Natural killer cell (primary cell): Measurements from ENCODE around the gene SLAMF9. TPM values are rescaled to one million over a fixed set of nuclear protein-coding genes. Genes with fewer than 3 reads are reported as not detected.

Experiments used
- ATAC-seq, 3 donors: fragments of 150-1000 bp in 2 of 3; fragments of 200-7000 bp in 1 of 3; cut with Tn5 transposase; 1 replicate in 1 of 3; 2 replicates in 2 of 3; pipeline ENCODE4 v1.10.0; 2021; ENCODE audit warnings: mild to moderate bottlenecking in 2 of 3, moderate library complexity in 2 of 3
- DNase-seq, 2 donors: peaks; one replicate each; pipeline versions ENCODE4 v3.0.0 to v3.0.0-alpha.2; 2013 to 2021; ENCODE audit warnings: mixed read lengths in 1 of 2
- H3K27ac ChIP-seq: one replicate; pipeline ENCODE4 v1.5.1; 2013; ENCODE audit warnings: mild to moderate bottlenecking, low read length
- H3K27me3 ChIP-seq: one replicate; pipeline ENCODE4 v1.6.1; 2013; ENCODE audit warnings: low read length; ENCODE audit not compliant: control insufficient read depth, insufficient read depth
- H3K36me3 ChIP-seq: one replicate; pipeline ENCODE4 v1.6.1; 2013; ENCODE audit warnings: low read length; ENCODE audit not compliant: control insufficient read depth, insufficient read depth
- H3K4me1 ChIP-seq: one replicate; pipeline ENCODE4 v1.6.1; 2013; ENCODE audit warnings: low read length; ENCODE audit not compliant: control insufficient read depth, insufficient read depth
- H3K4me3 ChIP-seq: one replicate; pipeline ENCODE4 v1.5.1; 2013; ENCODE audit warnings: low read length
- H3K9me3 ChIP-seq: one replicate; pipeline ENCODE4 v1.6.1; 2013; ENCODE audit warnings: low read length; ENCODE audit not compliant: control insufficient read depth, insufficient read depth
- H3K27ac Mint-ChIP-seq, 2 donors: one replicate each; pipeline ENCODE4 v1.8.0; 2022; ENCODE audit warnings: mild to moderate bottlenecking in 2 of 2, mixed read lengths in 2 of 2, moderate library complexity in 1 of 2
- H3K27me3 Mint-ChIP-seq, 2 donors: one replicate each; pipeline ENCODE4 v1.8.0; 2022; ENCODE audit warnings: low read depth in 2 of 2, mixed read lengths in 2 of 2
- H3K36me3 Mint-ChIP-seq: one replicate; pipeline ENCODE4 v1.8.0; 2022; ENCODE audit warnings: mixed read lengths
- H3K4me1 Mint-ChIP-seq, 2 donors: one replicate each; pipeline ENCODE4 v1.8.0; 2022; ENCODE audit warnings: mixed read lengths in 2 of 2
- H3K4me3 Mint-ChIP-seq: one replicate; pipeline ENCODE4 v1.8.0; 2022; ENCODE audit warnings: mild to moderate bottlenecking, moderate library complexity, mixed read lengths
- H3K9me3 Mint-ChIP-seq, 2 donors: one replicate each; pipeline ENCODE4 v1.8.0; 2022; ENCODE audit warnings: mixed read lengths in 2 of 2
- CTCF ChIP-seq: fragments of 200-600 bp; IDR thresholded peaks from one replicate; pipeline ENCODE4 v1.8.0; 2022; ENCODE audit warnings: antibody characterized with exemption
- WGBS: methylation state at CpG from one replicate; pipeline ENCODE4 v1.1.7; 2013; ENCODE audit warnings: missing lambda C conversion rate; ENCODE audit not compliant: insufficient coverage; 5-methylcytosine and 5-hydroxymethylcytosine counted together
- intact Hi-C: fragments of 100-400 bp; cut with micrococcal nuclease; formaldehyde crosslinking; loops from one replicate; pipeline ENCODE4 v1.14.2; 2022
- total RNA-seq, 4 donors: library from RNA; stranded (reverse); fragments of 120-200 nt in 1 of 4; gene quantifications; one replicate each; pipeline versions ENCODE4 v1.2.3 to v1.2.4, GENCODE V29; 2013 to 2022

Gene SLAMF9
- total RNA-seq, 3 donors from 2014 or later (not counting 1 experiment from before 2014, with no cell fraction given): not detected

- no peaks in the 10 kb centered on the region for H3K4me1 Mint-ChIP-seq
- Histone ChIP-seq H3K27me3 (peaks cover 4% of the 10 kb centered on the region), H3K4me3 (no peak overlapping the region), H3K9me3 (no peaks in the 10 kb centered on the region), H3K36me3 (no peaks in the 10 kb centered on the region), H3K27ac (no peak overlapping the region), H3K4me1 (no peaks in the 10 kb centered on the region)
- H3K27me3 Mint-ChIP-seq: peaks cover 8 to 35% of the 10 kb centered on the region in 2 donors
- no peaks in the 10 kb centered on the region for H3K9me3 Mint-ChIP-seq
- no peak for TF ChIP-seq CTCF
- H3K36me3 Mint-ChIP-seq: no peaks in the 10 kb centered on the region
- WGBS: 94% methylated on average over 4 of the region's 4 CpGs
- intact Hi-C loops: no loop called here
- DNase-seq: no peak
- no peak overlapping the region for H3K4me3 Mint-ChIP-seq
- no peak overlapping the region for H3K27ac Mint-ChIP-seq
- no peak for ATAC-seq
Observed at GRCh38 chr1:159987186-159987585, 33.1 kb upstream of the SLAMF9 start.

- Histone ChIP-seq H3K27ac (no peak overlapping the region), H3K27me3 (peaks cover 4% of the 10 kb centered on the region), H3K4me1 (no peaks in the 10 kb centered on the region), H3K36me3 (no peaks in the 10 kb centered on the region), H3K4me3 (no peak overlapping the region), H3K9me3 (no peaks in the 10 kb centered on the region)
- no peak overlapping the region for H3K27ac Mint-ChIP-seq
- intact Hi-C loops: no loop called here
- peaks cover 12 to 35% of the 10 kb centered on the region in 2 donors for H3K27me3 Mint-ChIP-seq
- no peak for TF ChIP-seq CTCF
- 100% methylated on average over 1 of the region's 1 CpG for WGBS
- DNase-seq (no peak), ATAC-seq (no peak)
- H3K4me1 Mint-ChIP-seq: no peaks in the 10 kb centered on the region
- H3K36me3 Mint-ChIP-seq: no peaks in the 10 kb centered on the region
- H3K9me3 Mint-ChIP-seq: no peaks in the 10 kb centered on the region
- no peak overlapping the region for H3K4me3 Mint-ChIP-seq
Observed at GRCh38 chr1:159986531-159986930, 32.5 kb upstream of the SLAMF9 start.

DNA sequence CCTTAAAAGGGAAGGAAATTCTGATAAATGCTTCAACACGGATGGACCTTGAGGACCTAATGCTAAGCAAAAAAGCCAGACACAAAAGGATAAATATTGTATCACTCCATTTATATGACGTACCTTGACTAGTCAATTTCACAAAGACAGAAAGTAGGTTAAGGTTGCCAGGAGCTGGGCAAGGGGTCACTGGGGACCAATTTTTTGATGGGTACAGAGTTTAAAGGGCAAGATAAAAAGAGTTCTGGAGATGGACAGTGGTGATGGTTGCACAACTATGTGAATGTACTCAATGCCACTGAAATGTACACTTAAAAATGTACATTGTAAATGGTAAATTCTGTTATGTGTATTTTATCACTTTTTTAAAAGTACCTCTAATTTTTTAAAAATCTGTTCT, 32.1 kb upstream of the SLAMF9 start:
- intact Hi-C loops: no loop called here
- H3K27ac ChIP-seq: no peak overlapping the region
- ATAC-seq (no peak), DNase-seq (no peak)
- Mint-ChIP-seq H3K9me3 (no peaks in the 10 kb centered on the region), H3K36me3 (no peaks in the 10 kb centered on the region), H3K4me3 (no peak overlapping the region), H3K27ac (no peak overlapping the region), H3K4me1 (no peaks in the 10 kb centered on the region), H3K27me3 (peaks cover 12 to 31% of the 10 kb centered on the region in 2 donors)
- 86% methylated on average over 2 of the region's 2 CpGs for WGBS
- H3K9me3 ChIP-seq: no peaks in the 10 kb centered on the region
- no peaks in the 10 kb centered on the region for H3K36me3 ChIP-seq
- TF ChIP-seq CTCF: no peak
- no peaks in the 10 kb centered on the region for H3K4me1 ChIP-seq
- no peak overlapping the region for H3K4me3 ChIP-seq
- H3K27me3 ChIP-seq: peaks cover 4% of the 10 kb centered on the region

- Histone ChIP-seq H3K9me3 (no peaks in the 10 kb centered on the region), H3K36me3 (no peaks in the 10 kb centered on the region), H3K4me3 (no peak overlapping the region), H3K27me3 (peaks cover 4% of the 10 kb centered on the region), H3K4me1 (no peaks in the 10 kb centered on the region), H3K27ac (no peak overlapping the region)
- TF ChIP-seq CTCF: no peak
- H3K4me3 Mint-ChIP-seq: no peak overlapping the region
- 92% methylated on average over 6 of the region's 6 CpGs for WGBS
- H3K4me1 Mint-ChIP-seq: no peaks in the 10 kb centered on the region
- no peaks in the 10 kb centered on the region for H3K9me3 Mint-ChIP-seq
- H3K27me3 Mint-ChIP-seq: peaks cover 15 to 31% of the 10 kb centered on the region in 2 donors
- DNase-seq (no peak), ATAC-seq (no peak)
- intact Hi-C loops: no loop called here
- H3K36me3 Mint-ChIP-seq: no peaks in the 10 kb centered on the region
- no peak overlapping the region for H3K27ac Mint-ChIP-seq
Observed at GRCh38 chr1:159985473-159985872, 31.4 kb upstream of the SLAMF9 start.
